WTC11 (cell line): ENCODE results near the gene DGLUCY. TPM values are rescaled to one million over a fixed set of nuclear protein-coding genes. Genes with fewer than 3 reads are reported as not detected.
A peak's percentile ranks its signal among the peaks of the same experiment; 100 is the strongest.

Source experiments
- ATAC-seq: fragments of 200-7000 bp; cut with Tn5 transposase; 2 replicates; pipeline ENCODE4 v1.10.0; 2021; ENCODE audit warnings: mild to moderate bottlenecking, moderate library complexity
- CTCF ChIA-PET: fragments of 300-600 bp; sonication (Branson Sonifier 250); formaldehyde crosslinking; loops from one replicate; lab custom pipeline; 2021; ENCODE audit warnings: antibody characterized with exemption; lab: Charles Lee
- POLR2A ChIA-PET: fragments of 350-600 bp; sonication (Branson Sonifier 250); formaldehyde crosslinking; loops from one replicate; lab custom pipeline; 2021; ENCODE audit warnings: antibody characterized with exemption; lab: Charles Lee
- DNase-seq: peaks from one replicate; pipeline ENCODE4 v3.0.0; 2021; ENCODE audit warnings: low spot score
- H3K27ac Mint-ChIP-seq: 2 replicates; pipeline ENCODE4 v1.8.0; 2021; ENCODE audit warnings: mixed read lengths
- H3K27me3 Mint-ChIP-seq: 2 replicates; pipeline ENCODE4 v1.8.0; 2021; ENCODE audit warnings: low read depth, mild to moderate bottlenecking, moderate library complexity, mixed read lengths
- H3K36me3 Mint-ChIP-seq: 2 replicates; pipeline ENCODE4 v1.8.0; 2021; ENCODE audit warnings: mixed read lengths
- H3K4me1 Mint-ChIP-seq: 2 replicates; pipeline ENCODE4 v1.8.0; 2022; ENCODE audit warnings: mixed read lengths
- H3K4me3 Mint-ChIP-seq: 2 replicates; pipeline ENCODE4 v1.8.0; 2021; ENCODE audit warnings: mild to moderate bottlenecking, moderate library complexity, mixed read lengths
- H3K9me3 Mint-ChIP-seq: 2 replicates; pipeline ENCODE4 v1.8.0; 2021; ENCODE audit warnings: mixed read lengths
- ATF1 ChIP-seq: sonication (generic); formaldehyde crosslinking; IDR thresholded peaks from 2 replicates; pipeline ENCODE4 v1.8.1; 2023; ENCODE audit warnings: mild to moderate bottlenecking, moderate library complexity, missing genetic modification reagents
- CREB1 ChIP-seq: sonication (generic); formaldehyde crosslinking; IDR thresholded peaks from 2 replicates; pipeline ENCODE4 v1.8.0; 2023; ENCODE audit warnings: mild to moderate bottlenecking, missing genetic modification reagents
- ELF4 ChIP-seq: sonication (generic); formaldehyde crosslinking; IDR thresholded peaks from 2 replicates; pipeline ENCODE4 v1.8.1; 2022; ENCODE audit warnings: low read depth, mild to moderate bottlenecking, moderate library complexity, missing genetic modification reagents
- ETV6 ChIP-seq: sonication (generic); formaldehyde crosslinking; IDR thresholded peaks from 2 replicates; pipeline ENCODE4 v1.8.1; 2022; ENCODE audit warnings: mild to moderate bottlenecking, missing genetic modification reagents
- FOXJ3 ChIP-seq: sonication (generic); formaldehyde crosslinking; IDR thresholded peaks from 2 replicates; pipeline ENCODE4 v1.9.0; 2021; ENCODE audit warnings: missing genetic modification reagents, mild to moderate bottlenecking, borderline replicate concordance
- FOXK1 ChIP-seq: sonication (generic); formaldehyde crosslinking; IDR thresholded peaks from 2 replicates; pipeline ENCODE4 v1.8.0; 2022; ENCODE audit warnings: mild to moderate bottlenecking, moderate library complexity, missing genetic modification reagents
- GABPB1 ChIP-seq: sonication (generic); formaldehyde crosslinking; IDR thresholded peaks from 2 replicates; pipeline ENCODE4 v1.8.1; 2023; ENCODE audit warnings: mild to moderate bottlenecking, missing genetic modification reagents
- RELA ChIP-seq: sonication (generic); formaldehyde crosslinking; IDR thresholded peaks from 2 replicates; pipeline ENCODE4 v1.8.1; 2022; ENCODE audit warnings: missing genetic modification reagents, mild to moderate bottlenecking, borderline replicate concordance
- SP1 ChIP-seq: sonication (generic); formaldehyde crosslinking; conservative IDR thresholded peaks from 2 replicates; pipeline ENCODE4 v1.8.1; 2022; ENCODE audit warnings: missing genetic modification reagents
- TCF7 ChIP-seq: sonication (generic); formaldehyde crosslinking; IDR thresholded peaks from 2 replicates; pipeline ENCODE4 v1.8.0; 2022; ENCODE audit warnings: mild to moderate bottlenecking, low read depth, missing genetic modification reagents, moderate library complexity
- TEAD4 ChIP-seq: sonication (generic); formaldehyde crosslinking; IDR thresholded peaks from 2 replicates; pipeline ENCODE4 v1.8.0; 2022; ENCODE audit warnings: mild to moderate bottlenecking, missing genetic modification reagents
- ZNF121 ChIP-seq: sonication (generic); formaldehyde crosslinking; IDR thresholded peaks from 2 replicates; pipeline ENCODE4 v1.8.0; 2023; ENCODE audit warnings: missing genetic modification reagents
- ZNF232 ChIP-seq: sonication (generic); formaldehyde crosslinking; IDR thresholded peaks from 2 replicates; pipeline ENCODE4 v1.8.0; 2022; ENCODE audit warnings: mild to moderate bottlenecking, missing genetic modification reagents
- ZNF317 ChIP-seq: sonication (generic); formaldehyde crosslinking; IDR thresholded peaks from 2 replicates; pipeline ENCODE4 v1.8.1; 2023; ENCODE audit warnings: low read depth, mild to moderate bottlenecking, moderate library complexity, missing genetic modification reagents, borderline replicate concordance
- ZNF416 ChIP-seq: fragments of 250-450 bp; sonication (Bioruptor Pico); IDR thresholded peaks from 2 replicates; pipeline ENCODE4 v1.9.0; 2021; ENCODE audit warnings: mild to moderate bottlenecking, inconsistent platforms
- ZNF423 ChIP-seq: fragments of 250-450 bp; sonication (Bioruptor Pico); IDR thresholded peaks from 2 replicates; pipeline ENCODE4 v2.1.2; 2022; ENCODE audit warnings: mild to moderate bottlenecking, moderate library complexity
- total RNA-seq: library from RNA; stranded (reverse); gene quantifications from 3 replicates; pipeline ENCODE4 v1.2.3, GENCODE V29; 2021
- TF ChIP-seq, protein P1 (sequence below): sonication (generic); formaldehyde crosslinking; IDR thresholded peaks from 2 replicates; pipeline ENCODE4 v1.8.1; 2022; ENCODE audit warnings: missing genetic modification reagents, borderline replicate concordance
- TF ChIP-seq, protein P2 (sequence below): fragments of 250-450 bp; sonication (Bioruptor Pico); conservative IDR thresholded peaks from 2 replicates; pipeline ENCODE4 v1.9.0; 2021; ENCODE audit warnings: mild to moderate bottlenecking
- TF ChIP-seq, protein P3 (sequence below): sonication (generic); formaldehyde crosslinking; conservative IDR thresholded peaks from 2 replicates; pipeline ENCODE4 v1.8.1; 2022; ENCODE audit warnings: mild to moderate bottlenecking, missing genetic modification reagents
- TF ChIP-seq, protein P4 (sequence below): sonication (generic); formaldehyde crosslinking; IDR thresholded peaks from 2 replicates; pipeline ENCODE4 v1.8.0; 2022; ENCODE audit warnings: mild to moderate bottlenecking, missing genetic modification reagents
- TF ChIP-seq, protein P5 (sequence below): fragments of 250-450 bp; sonication (Bioruptor Pico); IDR thresholded peaks from 2 replicates; pipeline ENCODE4 v2.1.2; 2022; ENCODE audit warnings: mild to moderate bottlenecking, moderate library complexity

The DGLUCY gene
- total RNA-seq, 1 experiment from 2014 or later: 35.4 TPM

DNA sequence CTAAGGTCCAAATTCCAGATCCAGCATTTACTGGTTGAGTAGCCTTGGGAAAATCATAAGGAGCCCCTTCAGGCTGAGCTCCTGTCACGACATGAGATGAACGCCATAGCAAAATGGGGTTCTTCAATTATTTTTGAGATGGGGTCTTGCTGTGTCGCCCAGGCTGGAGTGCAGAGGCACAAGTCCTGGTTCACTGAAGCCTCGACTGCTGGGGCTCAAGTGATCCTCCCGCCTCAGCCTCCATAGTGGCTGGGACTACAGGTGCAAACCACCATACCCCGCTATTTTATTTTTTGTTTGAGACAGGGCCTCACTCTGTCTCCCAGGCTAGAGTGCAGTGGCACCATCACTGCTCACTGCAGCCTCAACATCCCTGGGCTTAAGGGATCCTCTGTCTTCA lies 156.3 kb downstream of the DGLUCY start:
- CTCF ChIA-PET: interaction anchor here (0.9 to 1.3 kb wide), 3 partner anchors 8 to 97 kb away, joined by 3 to 6 read pairs (median 4); no protein-coding TSS in a partner anchor
- peaks cover 5% of the 10 kb centered on the region for H3K36me3 Mint-ChIP-seq
- TF ChIP-seq, protein P1, sequence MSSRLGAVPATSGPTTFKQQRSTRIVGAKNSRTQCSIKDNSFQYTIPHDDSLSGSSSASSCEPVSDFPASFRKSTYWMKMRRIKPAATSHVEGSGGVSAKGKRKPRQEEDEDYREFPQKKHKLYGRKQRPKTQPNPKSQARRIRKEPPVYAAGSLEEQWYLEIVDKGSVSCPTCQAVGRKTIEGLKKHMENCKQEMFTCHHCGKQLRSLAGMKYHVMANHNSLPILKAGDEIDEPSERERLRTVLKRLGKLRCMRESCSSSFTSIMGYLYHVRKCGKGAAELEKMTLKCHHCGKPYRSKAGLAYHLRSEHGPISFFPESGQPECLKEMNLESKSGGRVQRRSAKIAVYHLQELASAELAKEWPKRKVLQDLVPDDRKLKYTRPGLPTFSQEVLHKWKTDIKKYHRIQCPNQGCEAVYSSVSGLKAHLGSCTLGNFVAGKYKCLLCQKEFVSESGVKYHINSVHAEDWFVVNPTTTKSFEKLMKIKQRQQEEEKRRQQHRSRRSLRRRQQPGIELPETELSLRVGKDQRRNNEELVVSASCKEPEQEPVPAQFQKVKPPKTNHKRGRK: no peak
- TF ChIP-seq FOXK1 (no peak), ZNF121 (CRISPR knock-in tag) (peak; percentile 87)
- TF ChIP-seq, all 79 proteins: peak for 1
- H3K4me1 Mint-ChIP-seq: no peaks in the 10 kb centered on the region
- DNase-seq: no peak
- H3K27me3 Mint-ChIP-seq: peaks cover 9% of the 10 kb centered on the region
- H3K9me3 Mint-ChIP-seq: no peaks in the 10 kb centered on the region
- no peak for ATAC-seq
- H3K4me3 Mint-ChIP-seq: no peak overlapping the region
- POLR2A ChIA-PET: no interaction called here
- no peak overlapping the region for H3K27ac Mint-ChIP-seq

DNA sequence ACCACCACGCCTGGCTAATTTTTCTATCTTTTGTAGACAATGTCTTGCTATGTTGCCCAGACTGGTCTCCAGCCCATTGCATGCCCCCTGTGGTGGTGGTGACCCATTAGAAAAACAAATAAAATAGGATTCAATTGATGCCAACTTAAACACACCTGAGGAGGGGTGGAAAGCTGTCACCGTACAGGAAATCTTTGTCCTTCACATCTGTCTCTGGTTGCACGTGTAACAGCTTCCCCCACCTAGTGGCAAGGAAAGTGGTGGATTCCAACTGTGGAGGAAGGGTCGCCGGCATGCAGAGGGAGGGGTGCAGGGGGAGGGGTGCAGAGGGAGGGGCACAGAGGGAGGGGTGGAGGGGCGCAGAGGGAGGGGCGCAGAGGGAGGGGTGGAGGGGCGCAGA lies 156.7 kb downstream of the DGLUCY start:
- CTCF ChIA-PET: interaction anchor here (0.9 to 1.0 kb wide), 2 partner anchors 9 to 16 kb away, joined by 3 to 6 read pairs; no protein-coding TSS in a partner anchor
- Mint-ChIP-seq H3K36me3 (peaks cover 5% of the 10 kb centered on the region), H3K4me1 (no peaks in the 10 kb centered on the region), H3K27ac (no peak overlapping the region), H3K4me3 (no peak overlapping the region), H3K27me3 (peaks cover 5% of the 10 kb centered on the region), H3K9me3 (no peaks in the 10 kb centered on the region)
- POLR2A ChIA-PET: no interaction called here
- no peak for TF ChIP-seq GABPB1
- TF ChIP-seq FOXJ3 (CRISPR knock-in tag): no peak
- TF ChIP-seq, protein P2, sequence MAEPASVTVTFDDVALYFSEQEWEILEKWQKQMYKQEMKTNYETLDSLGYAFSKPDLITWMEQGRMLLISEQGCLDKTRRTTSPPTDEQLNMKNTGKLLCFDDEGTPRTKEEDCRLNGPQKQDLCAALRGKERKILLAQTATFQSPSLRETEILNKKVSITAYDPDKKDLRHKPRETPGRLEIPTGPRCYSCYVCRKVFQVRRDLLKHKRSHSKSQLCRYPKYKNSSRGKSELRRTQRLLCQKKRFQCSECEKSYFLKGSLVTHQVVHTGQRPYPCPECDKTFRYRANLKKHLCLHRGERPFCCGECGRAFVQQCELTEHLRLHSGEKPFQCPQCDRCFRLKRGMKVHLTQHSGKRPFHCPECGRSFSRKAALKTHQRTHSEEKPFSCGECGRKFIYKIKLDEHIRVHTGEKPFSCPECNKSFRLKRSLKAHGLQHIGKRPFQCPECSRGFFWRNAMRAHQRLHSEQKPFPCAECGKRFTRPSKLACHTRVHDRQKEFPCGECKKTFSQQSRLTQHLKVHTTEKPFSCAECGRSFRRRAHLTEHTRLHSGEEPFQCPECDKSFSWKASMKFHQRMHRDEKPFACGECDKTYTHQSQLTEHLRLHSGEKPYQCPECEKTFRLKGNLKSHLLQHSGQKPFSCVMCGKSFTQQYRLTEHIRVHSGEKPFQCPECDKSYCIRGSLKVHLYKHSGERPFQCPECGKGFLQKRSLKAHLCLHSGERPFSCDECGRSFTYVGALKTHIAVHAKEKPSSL (CRISPR knock-in tag): no peak
- TF ChIP-seq, protein P3, sequence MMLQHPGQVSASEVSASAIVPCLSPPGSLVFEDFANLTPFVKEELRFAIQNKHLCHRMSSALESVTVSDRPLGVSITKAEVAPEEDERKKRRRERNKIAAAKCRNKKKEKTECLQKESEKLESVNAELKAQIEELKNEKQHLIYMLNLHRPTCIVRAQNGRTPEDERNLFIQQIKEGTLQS: no peak
- TF ChIP-seq, protein P4, sequence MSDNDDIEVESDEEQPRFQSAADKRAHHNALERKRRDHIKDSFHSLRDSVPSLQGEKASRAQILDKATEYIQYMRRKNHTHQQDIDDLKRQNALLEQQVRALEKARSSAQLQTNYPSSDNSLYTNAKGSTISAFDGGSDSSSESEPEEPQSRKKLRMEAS (CRISPR knock-in tag): no peak
- no peak for TF ChIP-seq TEAD4 (CRISPR knock-in tag)
- TF ChIP-seq CREB1 (CRISPR knock-in tag): no peak
- TF ChIP-seq TCF7: no peak
- no peak for TF ChIP-seq ZNF416 (CRISPR knock-in tag)
- no peak for TF ChIP-seq ZNF232 (CRISPR knock-in tag)
- DNase-seq (no peak), ATAC-seq (no peak)

DNA sequence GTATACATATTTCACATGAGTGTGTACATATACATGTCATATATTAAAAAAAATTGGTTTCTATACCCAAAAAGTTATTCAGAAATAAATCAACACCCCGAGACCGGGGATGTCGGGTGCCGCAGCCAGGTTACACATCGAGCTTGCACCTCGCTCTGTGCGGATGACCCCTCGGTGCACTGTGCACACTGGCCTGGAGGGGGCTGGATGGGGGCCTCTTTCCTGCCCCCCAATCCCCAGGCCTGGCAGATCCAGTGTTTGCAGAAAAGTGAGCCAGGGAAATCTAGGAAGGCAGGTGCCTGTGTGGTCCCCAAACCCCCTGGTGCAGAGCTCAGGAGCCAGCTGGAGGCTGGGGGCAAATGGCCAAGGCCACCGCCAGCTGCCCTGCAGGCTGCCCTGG lies 157.8 kb downstream of the DGLUCY start:
- no peak overlapping the region for H3K4me3 Mint-ChIP-seq
- H3K36me3 Mint-ChIP-seq: peaks cover 12% of the 10 kb centered on the region
- 0 out of 2 replicates have a peak, but pooled peaks have one; percentile 12 for ATAC-seq
- TF ChIP-seq SP1 (CRISPR knock-in tag) (no peak), ETV6 (CRISPR knock-in tag) (no peak), ZNF317 (CRISPR knock-in tag) (no peak), RELA (CRISPR knock-in tag) (no peak), ZNF423 (CRISPR knock-in tag) (no peak), ATF1 (CRISPR knock-in tag) (no peak), ELF4 (no peak)
- TF ChIP-seq, protein P1: no peak
- TF ChIP-seq, protein P5, sequence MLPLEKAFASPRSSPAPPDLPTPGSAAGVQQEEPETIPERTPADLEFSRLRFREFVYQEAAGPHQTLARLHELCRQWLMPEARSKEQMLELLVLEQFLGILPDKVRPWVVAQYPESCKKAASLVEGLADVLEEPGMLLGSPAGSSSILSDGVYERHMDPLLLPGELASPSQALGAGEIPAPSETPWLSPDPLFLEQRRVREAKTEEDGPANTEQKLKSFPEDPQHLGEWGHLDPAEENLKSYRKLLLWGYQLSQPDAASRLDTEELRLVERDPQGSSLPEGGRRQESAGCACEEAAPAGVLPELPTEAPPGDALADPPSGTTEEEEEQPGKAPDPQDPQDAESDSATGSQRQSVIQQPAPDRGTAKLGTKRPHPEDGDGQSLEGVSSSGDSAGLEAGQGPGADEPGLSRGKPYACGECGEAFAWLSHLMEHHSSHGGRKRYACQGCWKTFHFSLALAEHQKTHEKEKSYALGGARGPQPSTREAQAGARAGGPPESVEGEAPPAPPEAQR (CRISPR knock-in tag): no peak
- no peak for DNase-seq
- H3K27me3 Mint-ChIP-seq: no peaks in the 10 kb centered on the region
- no peaks in the 10 kb centered on the region for H3K9me3 Mint-ChIP-seq
- no peaks in the 10 kb centered on the region for H3K4me1 Mint-ChIP-seq
- no peak overlapping the region for H3K27ac Mint-ChIP-seq
- CTCF ChIA-PET: interaction anchor here (0.9 to 1.7 kb wide), 5 partner anchors 8 to 94 kb away, joined by 3 to 11 read pairs (median 3); no protein-coding TSS in a partner anchor
- POLR2A ChIA-PET: no interaction called here
